NCI-H748 (cell line): Measurements from ENCODE around the gene LRRC27.

ENCODE experiments used
- DNase-seq: peaks from one replicate; lab custom pipeline; 2025; ENCODE audit not compliant: unreplicated experiment; lab: John Stamatoyannopoulos, UW

Gene LRRC27

GRCh38 chr10:132410779-132411532 lies 79.0 kb downstream of the LRRC27 start:
- DNase-seq, result no peak

- no peak for DNase-seq
Measured at GRCh38 chr10:132411561-132412253, 79.7 kb downstream of the LRRC27 start.

GRCh38 chr10:132412316-132413192 lies 80.6 kb downstream of the LRRC27 start:
- DNase-seq, result no peak

GRCh38 chr10:132413226-132414205 lies 81.5 kb downstream of the LRRC27 start:
- no peak for DNase-seq

- DNase-seq, result no peak
Measured at GRCh38 chr10:132414402-132415016, 82.5 kb downstream of the LRRC27 start.

- DNase-seq, result no peak
Measured at GRCh38 chr10:132415255-132415654, 83.3 kb downstream of the LRRC27 start.

- DNase-seq, result no peak
Measured at GRCh38 chr10:132415956-132416355, 84.0 kb downstream of the LRRC27 start.

GRCh38 chr10:132416566-132417256 lies 84.7 kb downstream of the LRRC27 start:
- DNase-seq, result no peak

GRCh38 chr10:132417257-132417910 lies 85.4 kb downstream of the LRRC27 start:
- DNase-seq, result no peak

- DNase-seq, result no peak
Measured at GRCh38 chr10:132417957-132418441, 86.0 kb downstream of the LRRC27 start.

- DNase-seq, result peak; percentile 29
Measured at GRCh38 chr10:132418527-132419416, 86.8 kb downstream of the LRRC27 start.

GRCh38 chr10:132419538-132420468 lies 87.8 kb downstream of the LRRC27 start:
- DNase-seq, result no peak

- no peak for DNase-seq
Measured at GRCh38 chr10:132420469-132420980, 88.5 kb downstream of the LRRC27 start.

GRCh38 chr10:132420981-132421846 lies 89.2 kb downstream of the LRRC27 start:
- no peak for DNase-seq
